T-helper 2 cell treated with Interferon-gamma antibody and Interleukin-4, amounts not matched to agents 100 ng/mL and 5 ng/mL, for 36 hours (primary cell): ENCODE data around the gene ST8SIA4. TPM values are rescaled to one million over a fixed set of nuclear protein-coding genes. Genes with fewer than 3 reads are reported as not detected.

ENCODE experiments used
- intact Hi-C: fragments of 100-400 bp; cut with micrococcal nuclease; formaldehyde crosslinking; loops from one replicate; pipeline ENCODE4 v1.15.1; 2023
- total RNA-seq: library from RNA; stranded (reverse); gene quantifications from 2 replicates; pipeline ENCODE4 v1.2.3, GENCODE V29; 2022

Gene ST8SIA4
- total RNA-seq, 1 donor from 2014 or later = 73.8 TPM

GRCh38 chr5:100877274-100877673, 25.8 kb downstream of the ST8SIA4 start:
- intact Hi-C loops = no loop called here

GRCh38 chr5:100872408-100873190, 30.5 kb downstream of the ST8SIA4 start:
- intact Hi-C loops = no loop called here

- intact Hi-C loops = loop anchor here (2.0 kb wide), 1 partner anchor 14 kb away; no protein-coding TSS in a partner anchor
Measured at GRCh38 chr5:100867039-100867562, 36.0 kb downstream of the ST8SIA4 start.

- intact Hi-C loops = no loop called here
Measured at GRCh38 chr5:100864931-100865330, 38.2 kb downstream of the ST8SIA4 start.

GRCh38 chr5:100863739-100864138, 39.3 kb downstream of the ST8SIA4 start:
- intact Hi-C loops = no loop called here

GRCh38 chr5:100861148-100861547, 41.9 kb downstream of the ST8SIA4 start:
- intact Hi-C loops = loop anchor here (2.0 kb wide), 1 partner anchor 20 kb away; no protein-coding TSS in a partner anchor

GRCh38 chr5:100860407-100860806, 42.7 kb downstream of the ST8SIA4 start:
- intact Hi-C loops = loop anchor here (2.0 kb wide), 1 partner anchor 20 kb away; no protein-coding TSS in a partner anchor

GRCh38 chr5:100858987-100859545, 44.0 kb downstream of the ST8SIA4 start:
- intact Hi-C loops = no loop called here

- intact Hi-C loops = no loop called here
Measured at GRCh38 chr5:100856462-100856861, 46.6 kb downstream of the ST8SIA4 start.

GRCh38 chr5:100855937-100856430, 47.1 kb downstream of the ST8SIA4 start:
- intact Hi-C loops = no loop called here

GRCh38 chr5:100855295-100855694, 47.8 kb downstream of the ST8SIA4 start:
- intact Hi-C loops = no loop called here

- intact Hi-C loops = no loop called here
Measured at GRCh38 chr5:100854591-100854990, 48.5 kb downstream of the ST8SIA4 start.

- intact Hi-C loops = loop anchor here (1.0 to 2.0 kb wide), 5 partner anchors 13 to 121 kb away; no protein-coding TSS in a partner anchor
Measured at GRCh38 chr5:100853582-100853981, 49.5 kb downstream of the ST8SIA4 start.

GRCh38 chr5:100852988-100853449, 50.1 kb downstream of the ST8SIA4 start:
- intact Hi-C loops = loop anchor here (1.0 to 2.0 kb wide), 5 partner anchors 13 to 121 kb away; no protein-coding TSS in a partner anchor

GRCh38 chr5:100852051-100852450, 51.0 kb downstream of the ST8SIA4 start:
- intact Hi-C loops = loop anchor here (2.0 kb wide), 1 partner anchor 15 kb away; no protein-coding TSS in a partner anchor

GRCh38 chr5:100846772-100847171, 56.3 kb downstream of the ST8SIA4 start:
- intact Hi-C loops = no loop called here

- intact Hi-C loops = loop anchor here (5.0 kb wide), 1 partner anchor 65 kb away; no protein-coding TSS in a partner anchor
Measured at GRCh38 chr5:100842080-100842479, 61.0 kb downstream of the ST8SIA4 start.

GRCh38 chr5:100841358-100842076, 61.6 kb downstream of the ST8SIA4 start:
- intact Hi-C loops = loop anchor here (1.0 to 5.0 kb wide), 3 partner anchors 19 to 64 kb away; no protein-coding TSS in a partner anchor

- intact Hi-C loops = loop anchor here (1.0 to 5.0 kb wide), 5 partner anchors 13 to 63 kb away; no protein-coding TSS in a partner anchor
Measured at GRCh38 chr5:100840789-100841188, 62.3 kb downstream of the ST8SIA4 start.

GRCh38 chr5:100840370-100840769, 62.7 kb downstream of the ST8SIA4 start:
- intact Hi-C loops = loop anchor here (1.0 to 5.0 kb wide), 4 partner anchors 13 to 63 kb away; no protein-coding TSS in a partner anchor

- intact Hi-C loops = no loop called here
Measured at GRCh38 chr5:100838048-100838473, 65.0 kb downstream of the ST8SIA4 start.
